K562 (cell line): ENCODE results near the gene PIP4K2C. TPM values are rescaled to one million over a fixed set of nuclear protein-coding genes. Genes with fewer than 3 reads are reported as not detected.

Experiments
- ATAC-seq: fragments of 200-7000 bp; cut with Tn5 transposase; 3 replicates; pipeline ENCODE4 v1.9.1; 2020; ENCODE audit warnings: moderate library complexity
- BruUV-seq: library from RNA; stranded (reverse); fragments of 400-500 nt; replicated peaks from 2 replicates; lab custom pipeline; 2021; lab: Mats Ljungman, UMichigan
- CTCF ChIA-PET: fragments of 300-600 bp; formaldehyde crosslinking; extraction: SDS; loops from one replicate; lab custom pipeline; 2021; ENCODE audit warnings: low intra/inter-chr PET ratio; lab: Yijun Ruan, JAX
- POLR2A ChIA-PET: fragments of 300-600, 350-650 bp; sonication (Branson Sonifier 250); formaldehyde crosslinking; extraction: SDS; loops from one replicate; lab custom pipeline; 2021; ENCODE audit warnings: antibody characterized with exemption, inconsistent platforms; lab: Yijun Ruan, JAX
- DNase-seq, 4 experiments: peaks; one replicate each; pipeline versions ENCODE4 v3.0.0 to v3.0.0-alpha.2; 2011 to 2018; ENCODE audit warnings: low spot score in 3 of 4, mixed read lengths in 3 of 4; ENCODE audit errors: extremely low read depth in 1 of 4
- FAIRE-seq: peaks from 2 replicates; lab custom pipeline; 2011; peaks lifted over from hg19 to GRCh38; lab: Jason Lieb, UNC
- H2AFZ ChIP-seq: 2 replicates; pipeline ENCODE4 v1.6.0; 2011; ENCODE audit warnings: low read depth, low read length, control low read depth, inconsistent platforms
- H3K27ac ChIP-seq: fragments of 200-600 bp; 3 replicates; pipeline ENCODE4 v1.8.0; 2011; ENCODE audit warnings: low read depth, mild to moderate bottlenecking, control low read depth, inconsistent platforms, low read length, moderate library complexity, mixed read lengths; ENCODE audit errors: extremely low read depth
- H3K27me3 ChIP-seq, 2 experiments: fragments of 300-600 bp in 1 of 2; 2 replicates in 1 of 2; 3 replicates in 1 of 2; pipeline versions ENCODE4 v1.6.0 to v1.8.0; 2011; ENCODE audit warnings: inconsistent platforms in 2 of 2, low read length in 2 of 2, mild to moderate bottlenecking in 1 of 2, mixed read lengths in 1 of 2, moderate library complexity in 1 of 2; ENCODE audit not compliant: control insufficient read depth in 2 of 2, insufficient read depth in 2 of 2
- H3K36me3 ChIP-seq: fragments of 300-600 bp; 3 replicates; pipeline ENCODE4 v1.8.0; 2011; ENCODE audit warnings: mild to moderate bottlenecking, low read length, inconsistent platforms; ENCODE audit not compliant: control insufficient read depth, insufficient read depth
- H3K4me1 ChIP-seq, 2 experiments: fragments of 200-600 bp in 1 of 2; replicated peaks in 1 of 2; 2 replicates in 1 of 2; 3 replicates in 1 of 2; pipeline versions ENCODE4 v1.5.1 to v1.8.0; 2011; ENCODE audit warnings: inconsistent platforms in 2 of 2, low read length in 2 of 2, mild to moderate bottlenecking in 1 of 2, mixed read lengths in 1 of 2, moderate library complexity in 1 of 2; ENCODE audit not compliant: control insufficient read depth in 2 of 2, insufficient read depth in 2 of 2
- H3K4me2 ChIP-seq: 2 replicates; pipeline ENCODE4 v1.6.1; 2011; ENCODE audit warnings: low read length, control low read depth, inconsistent platforms, mixed read lengths; ENCODE audit not compliant: insufficient read depth
- H3K4me3 ChIP-seq: fragments of 200-600 bp; sonication (generic), shearing (Covaris generic); 2 replicates; pipeline ENCODE4 v1.5.1; 2016; ENCODE audit warnings: control low read depth, inconsistent platforms
- H3K79me2 ChIP-seq: fragments of 200-600 bp; 3 replicates; pipeline ENCODE4 v1.8.0; 2011; ENCODE audit warnings: low read length, inconsistent platforms; ENCODE audit not compliant: control insufficient read depth, insufficient read depth
- H3K9ac ChIP-seq, 2 experiments: 2 replicates each; pipeline versions ENCODE4 v1.6.0 to v1.6.1; 2011; ENCODE audit warnings: low read depth in 2 of 2, low read length in 2 of 2, control low read depth in 1 of 2, inconsistent platforms in 1 of 2, mild to moderate bottlenecking in 1 of 2, mixed read lengths in 1 of 2; ENCODE audit not compliant: insufficient read depth in 1 of 2
- H3K9me1 ChIP-seq: one replicate; pipeline ENCODE4 v1.6.0; 2011; ENCODE audit warnings: inconsistent platforms, mild to moderate bottlenecking, low read length, moderate library complexity; ENCODE audit not compliant: control insufficient read depth, insufficient read depth
- H3K9me3 ChIP-seq: replicated peaks from 2 replicates; pipeline ENCODE4 v1.5.1; 2011; ENCODE audit warnings: low read depth, low read length, inconsistent platforms; ENCODE audit not compliant: control insufficient read depth, insufficient read depth
- H4K20me1 ChIP-seq: replicated peaks from 2 replicates; pipeline ENCODE4 v1.6.1; 2011; ENCODE audit warnings: low read length, inconsistent platforms, mixed read lengths; ENCODE audit not compliant: control insufficient read depth, insufficient read depth
- BDP1 ChIP-seq: IDR thresholded peaks from 3 replicates; pipeline ENCODE4 v1.6.1; 2011; ENCODE audit not compliant: insufficient read length, insufficient read depth
- CBX8 ChIP-seq: fragments of 200-600 bp; sonication (generic); IDR thresholded peaks from 2 replicates; pipeline ENCODE4 v1.6.1; 2012; ENCODE audit warnings: borderline replicate concordance, mixed run types, low read depth, mild to moderate bottlenecking, moderate library complexity, mixed read lengths, low read length, control low read depth, inconsistent platforms; ENCODE audit not compliant: poor library complexity, severe bottlenecking; ENCODE audit errors: extremely low read depth
- EP400 ChIP-seq: fragments of 450-650 bp; IDR thresholded peaks from 2 replicates; pipeline ENCODE4 v1.6.1; 2017; ENCODE audit warnings: antibody characterized with exemption, mild to moderate bottlenecking, moderate library complexity
- NFIC ChIP-seq: fragments of 450-650 bp; IDR thresholded peaks from 2 replicates; pipeline ENCODE4 v1.6.1; 2017; ENCODE audit warnings: mild to moderate bottlenecking, inconsistent platforms
- NFRKB ChIP-seq: fragments of 450-650 bp; IDR thresholded peaks from 2 replicates; pipeline ENCODE4 v1.6.1; 2016; ENCODE audit warnings: low read depth
- RBBP5 ChIP-seq: fragments of 200-600 bp; sonication (generic); IDR thresholded peaks from 2 replicates; pipeline ENCODE4 v1.6.1; 2012; ENCODE audit warnings: borderline replicate concordance, mild to moderate bottlenecking, low read length, control low read depth, inconsistent platforms; ENCODE audit not compliant: insufficient read depth, poor library complexity, severe bottlenecking
- SNRNP70 ChIP-seq: fragments of 200-400 bp; formaldehyde crosslinking; optimal IDR thresholded peaks from 2 replicates; pipeline ENCODE3; 2017; ENCODE audit warnings: low read depth, low read length
- WGBS: fragments of 100-300 bp; shearing (Covaris generic); methylation state at CpG from one replicate; pipeline ENCODE4 v1.1.6; 2016; ENCODE audit warnings: low coverage, mixed read lengths; ENCODE audit not compliant: insufficient coverage; ENCODE audit errors: missing lambda C conversion rate; 5-methylcytosine and 5-hydroxymethylcytosine counted together
- in situ Hi-C: fragments of 300-500 bp; cut with MboI; formaldehyde crosslinking; loops from 4 replicates; pipeline ENCODE4 v1.15.0; 2018; ENCODE audit warnings: inconsistent platforms, mixed read lengths
- intact Hi-C: fragments of 100-400 bp; cut with micrococcal nuclease; formaldehyde crosslinking; loops from 2 replicates; pipeline ENCODE4 v1.14.2; 2022
- polyA plus RNA-seq, 8 experiments: library from polyadenylated mRNA; depleted of rRNA in 4 of 8; stranded (reverse) in 5 of 8; unstranded in 3 of 8; fragments of >200 nt; fragmentation: Nextera tagmentation in 2 of 8; fragmentation: Illumina TruSeq in 1 of 8; extraction: Ambion mirVana in 2 of 8; extraction: Trizol in 1 of 8; gene quantifications; 2 replicates each; pipeline versions ENCODE4 v1.2.1 to v1.2.3, GENCODE V29; 2011 to 2014; ENCODE audit warnings: inconsistent platforms in 1 of 8, missing spikeins in 1 of 8
- total RNA-seq, 7 experiments: library from RNA; depleted of rRNA in 6 of 7; stranded (reverse); fragments of >200 nt in 6 of 7; fragmentation: Illumina TruSeq in 2 of 7; extraction: Trizol in 2 of 7; gene quantifications; 2 replicates each; pipeline versions ENCODE4 v1.2.1 to v1.2.3, GENCODE V29; 2011 to 2021; ENCODE audit warnings: low replicate concordance in 1 of 7
- TF ChIP-seq, protein P1 (sequence below): fragments of 450-650 bp; conservative IDR thresholded peaks from 2 replicates; pipeline ENCODE4 v1.6.1; 2016; ENCODE audit warnings: missing genetic modification characterization, low read depth, mild to moderate bottlenecking, control low read depth, missing compliant biosample characterization

The PIP4K2C gene
- total and polyA plus RNA-seq, 9 of the 15 experiments (the other 6 are each of a cell fraction or from before 2014, with no cell fraction given) = 9.0 to 41.4 (median 18.3) TPM

DNA sequence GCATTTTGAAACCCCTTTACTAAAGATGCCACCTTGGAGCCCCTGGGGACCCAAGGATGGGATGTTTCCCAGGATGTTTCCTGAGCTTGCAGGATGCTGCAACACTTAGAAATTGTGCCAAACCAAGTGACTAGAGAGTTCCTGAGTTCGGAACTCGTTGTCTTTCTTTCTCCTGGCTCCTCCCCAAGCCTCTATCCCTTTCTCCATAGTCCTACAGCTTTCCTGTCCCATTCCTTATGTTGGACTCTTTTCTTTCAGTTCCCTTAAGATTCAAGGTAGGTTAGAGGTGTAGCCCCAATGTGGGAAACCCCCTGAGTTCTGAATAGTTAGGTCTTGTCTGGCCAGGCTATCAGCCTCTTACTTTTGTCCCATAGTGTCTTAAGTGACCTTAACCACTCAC lies 42.5 kb upstream of the PIP4K2C start (continued):
- TF ChIP-seq CBX8 = no peak
- no peak; the same call in 1 of the 2 replicates for TF ChIP-seq EP400
- TF ChIP-seq BDP1 = no peak
- TF ChIP-seq NFIC = peak; percentile 43

DNA sequence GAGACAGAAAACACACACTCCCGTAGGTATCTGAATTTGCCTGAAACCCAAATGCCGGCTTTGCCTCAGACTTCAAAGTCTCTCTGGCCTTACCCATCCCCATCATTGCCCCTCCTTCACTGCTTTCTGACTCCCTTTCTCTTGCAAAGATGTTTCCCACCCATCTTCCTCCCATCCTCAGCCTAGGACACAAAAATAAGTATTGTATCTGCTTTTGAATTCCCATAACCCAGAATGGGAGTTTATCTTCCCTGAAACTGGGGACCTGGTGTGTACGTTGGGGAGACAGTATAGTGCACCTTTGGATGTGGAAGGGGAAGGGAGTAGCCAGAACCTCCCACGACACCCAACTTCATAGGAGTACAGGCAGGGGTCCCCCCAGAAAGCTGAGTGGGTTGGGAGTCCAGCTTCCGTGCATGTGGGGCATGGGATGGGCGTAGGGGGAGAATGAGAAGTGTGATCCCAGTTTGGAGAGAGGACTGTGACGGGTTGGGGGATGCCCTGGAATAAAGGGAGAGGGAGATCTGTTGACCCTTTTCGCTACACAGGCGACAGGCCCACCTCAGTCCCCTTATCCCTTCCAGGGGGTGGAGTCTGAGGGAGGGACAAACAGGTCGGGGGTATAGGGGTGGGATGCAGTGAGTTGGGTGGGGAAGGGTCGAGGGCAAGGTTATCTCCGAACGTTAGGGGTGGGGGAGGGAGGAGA lies 41.6 kb upstream of the PIP4K2C start:
- peak overlapping the region; percentile 58 to 90; a peak in 3 of 4 replicates for H3K9ac ChIP-seq
- peaks cover 56 to 68% of the 10 kb centered on the region in 2 experiments for H3K4me1 ChIP-seq
- in situ Hi-C loops = no loop called here
- peak overlapping the region; percentile 89 for H3K4me2 ChIP-seq
- H4K20me1 ChIP-seq = no peaks in the 10 kb centered on the region
- CTCF ChIA-PET = no interaction called here
- peak overlapping the region; percentile 93 for H2AFZ ChIP-seq
- peak overlapping the region; percentile 80 for H3K27ac ChIP-seq
- BruUV-seq = no TSS peak
- H3K9me3 ChIP-seq = no peaks in the 10 kb centered on the region
- 42% methylated on average over 9 of the region's 13 CpGs for WGBS
- ATAC-seq = peak; percentile 3
- TF ChIP-seq NFRKB (0 out of 2 replicates have a peak, but pooled peaks have one; percentile 29), RBBP5 (peak; percentile 16), SNRNP70 (no peak)
- TF ChIP-seq, protein P1, sequence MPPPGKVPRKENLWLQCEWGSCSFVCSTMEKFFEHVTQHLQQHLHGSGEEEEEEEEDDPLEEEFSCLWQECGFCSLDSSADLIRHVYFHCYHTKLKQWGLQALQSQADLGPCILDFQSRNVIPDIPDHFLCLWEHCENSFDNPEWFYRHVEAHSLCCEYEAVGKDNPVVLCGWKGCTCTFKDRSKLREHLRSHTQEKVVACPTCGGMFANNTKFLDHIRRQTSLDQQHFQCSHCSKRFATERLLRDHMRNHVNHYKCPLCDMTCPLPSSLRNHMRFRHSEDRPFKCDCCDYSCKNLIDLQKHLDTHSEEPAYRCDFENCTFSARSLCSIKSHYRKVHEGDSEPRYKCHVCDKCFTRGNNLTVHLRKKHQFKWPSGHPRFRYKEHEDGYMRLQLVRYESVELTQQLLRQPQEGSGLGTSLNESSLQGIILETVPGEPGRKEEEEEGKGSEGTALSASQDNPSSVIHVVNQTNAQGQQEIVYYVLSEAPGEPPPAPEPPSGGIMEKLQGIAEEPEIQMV (tag) = 0 out of 2 replicates have a peak, but pooled peaks have one; percentile 10
- TF ChIP-seq, all 486 proteins: peak for 3
- Histone ChIP-seq H3K4me3 (peak overlapping the region; percentile 69), H3K36me3 (peaks cover 21% of the 10 kb centered on the region), H3K27me3 (no peaks in the 10 kb centered on the region), H3K79me2 (peaks cover 70% of the 10 kb centered on the region), H3K9me1 (no peaks in the 10 kb centered on the region)
- intact Hi-C loops = no loop called here
- no peak for DNase-seq
- FAIRE-seq = no peak
- POLR2A ChIA-PET = interaction anchor here (0.6 kb wide), 1 partner anchor 117 kb away, joined by 3 read pairs; no protein-coding TSS in a partner anchor
